HepG2 (cell line): ENCODE results near the gene LCN2. TPM values are rescaled to one million over a fixed set of nuclear protein-coding genes. Genes with fewer than 3 reads are reported as not detected.

Experiments
- CHD4 ChIP-seq: fragments of 200-600 bp; sonication (generic); IDR thresholded peaks from 2 replicates; pipeline ENCODE4 v1.7.0; 2017; ENCODE audit warnings: mild to moderate bottlenecking, low read length, borderline replicate concordance
- ETV5 ChIP-seq: IDR thresholded peaks from 2 replicates; pipeline ENCODE4 v1.6.1; 2018; ENCODE audit warnings: missing biosample characterization, missing genetic modification reagents, inconsistent platforms, borderline replicate concordance
- ETV6 ChIP-seq: sonication (generic); formaldehyde crosslinking; conservative IDR thresholded peaks from 2 replicates; pipeline ENCODE4 v1.4.0; 2020; ENCODE audit warnings: missing genetic modification reagents
- GABPB1 ChIP-seq: IDR thresholded peaks from 2 replicates; pipeline ENCODE4 v1.6.1; 2016; ENCODE audit warnings: mild to moderate bottlenecking, missing genetic modification reagents, moderate library complexity, missing compliant biosample characterization
- GATA4 ChIP-seq: sonication (generic); IDR thresholded peaks from 2 replicates; pipeline ENCODE4 v1.6.1; 2016; ENCODE audit warnings: antibody characterized with exemption, low read depth, borderline replicate concordance
- GTF2F1 ChIP-seq: fragments of 150-350 bp; IDR thresholded peaks from 2 replicates; pipeline ENCODE4 v1.6.1; 2014; ENCODE audit warnings: low read length
- IRF2 ChIP-seq: IDR thresholded peaks from 2 replicates; pipeline ENCODE4 v1.6.1; 2018; ENCODE audit warnings: missing genetic modification reagents, missing compliant biosample characterization
- KAT2B ChIP-seq: fragments of 150-350 bp; IDR thresholded peaks from 2 replicates; pipeline ENCODE4 v1.6.1; 2014; ENCODE audit warnings: low read depth, low read length, borderline replicate concordance
- KDM1A ChIP-seq: IDR thresholded peaks from 2 replicates; pipeline ENCODE4 v1.6.1; 2016; ENCODE audit warnings: missing compliant biosample characterization
- RAD51 ChIP-seq: fragments of 450-650 bp; IDR thresholded peaks from 2 replicates; pipeline ENCODE4 v1.6.1; 2016; ENCODE audit warnings: borderline replicate concordance
- SAP130 ChIP-seq: IDR thresholded peaks from 2 replicates; pipeline ENCODE4 v1.6.1; 2016; ENCODE audit warnings: low read depth
- SMC3 ChIP-seq: IDR thresholded peaks from 2 replicates; pipeline ENCODE4 v1.6.1; 2011; ENCODE audit warnings: low read length, improper control_type of control experiment
- SOX5 ChIP-seq: IDR thresholded peaks from 2 replicates; pipeline ENCODE4 v1.6.1; 2016; ENCODE audit warnings: borderline replicate concordance
- TBP ChIP-seq: sonication (generic); formaldehyde crosslinking; IDR thresholded peaks from 2 replicates; pipeline ENCODE4 v1.5.0; 2020; ENCODE audit warnings: missing genetic modification reagents
- TGIF2 ChIP-seq: IDR thresholded peaks from 2 replicates; pipeline ENCODE4 v1.6.1; 2016; ENCODE audit warnings: control low read depth, missing compliant biosample characterization
- TRIM24 ChIP-seq: sonication (generic); formaldehyde crosslinking; IDR thresholded peaks from 2 replicates; pipeline ENCODE4 v1.8.0; 2022; ENCODE audit warnings: mild to moderate bottlenecking, missing genetic modification reagents
- ZNF451 ChIP-seq: sonication (generic); formaldehyde crosslinking; IDR thresholded peaks from 2 replicates; pipeline ENCODE4 v1.5.0; 2020; ENCODE audit warnings: mild to moderate bottlenecking, missing genetic modification reagents
- ZNF569 ChIP-seq: sonication (generic); formaldehyde crosslinking; IDR thresholded peaks from 2 replicates; pipeline ENCODE4 v1.5.0; 2020; ENCODE audit warnings: mild to moderate bottlenecking, missing genetic modification reagents, moderate library complexity, borderline replicate concordance
- ZNF768 ChIP-seq: sonication (generic); formaldehyde crosslinking; IDR thresholded peaks from 2 replicates; pipeline ENCODE4 v1.4.0; 2020; ENCODE audit warnings: missing genetic modification reagents
- ZNF781 ChIP-seq: sonication (generic); formaldehyde crosslinking; IDR thresholded peaks from 2 replicates; pipeline ENCODE4 v1.5.1; 2020; ENCODE audit warnings: borderline replicate concordance, mild to moderate bottlenecking, missing genetic modification reagents; ENCODE audit errors: not compliant biosample characterization
- ZSCAN22 ChIP-seq: sonication (generic); formaldehyde crosslinking; IDR thresholded peaks from 2 replicates; pipeline ENCODE4 v1.4.0; 2020; ENCODE audit warnings: mild to moderate bottlenecking, missing genetic modification reagents
- polyA plus RNA-seq, 8 experiments: library from polyadenylated mRNA; depleted of rRNA in 3 of 8; stranded (reverse) in 7 of 8; unstranded in 1 of 8; fragments of >200 nt; fragmentation: Illumina TruSeq in 4 of 8; extraction: Trizol in 4 of 8; gene quantifications; 2 replicates each; pipeline versions ENCODE4 v1.2.1 to v1.2.3, GENCODE V29; 2011 to 2016; ENCODE audit warnings: low read depth in 4 of 8, missing spikeins in 1 of 8, mixed read lengths in 1 of 8; ENCODE audit not compliant: insufficient read depth in 1 of 8
- total RNA-seq, 5 experiments: library from RNA; depleted of rRNA; stranded (reverse); fragments of >200 nt; fragmentation: Illumina TruSeq; extraction: Trizol; gene quantifications; 2 replicates each; pipeline ENCODE4 v1.2.3, GENCODE V29; 2016; ENCODE audit warnings: low read depth in 1 of 5
- TF ChIP-seq, protein P1 (sequence below): IDR thresholded peaks from 2 replicates; pipeline ENCODE4 v1.6.1; 2016; ENCODE audit warnings: mild to moderate bottlenecking, missing biosample characterization, missing genetic modification reagents
- TF ChIP-seq, protein P2 (sequence below): fragments of 450-650 bp; IDR thresholded peaks from 2 replicates; pipeline ENCODE4 v1.6.1; 2017
- TF ChIP-seq, protein P3 (sequence below): sonication (generic); formaldehyde crosslinking; IDR thresholded peaks from 2 replicates; pipeline ENCODE4 v1.4.0; 2020; ENCODE audit warnings: missing genetic modification reagents, mild to moderate bottlenecking, borderline replicate concordance
- TF ChIP-seq, protein P4 (sequence below): sonication (generic); formaldehyde crosslinking; IDR thresholded peaks from 2 replicates; pipeline ENCODE4 v1.5.0; 2020; ENCODE audit warnings: missing genetic modification reagents
- TF ChIP-seq, protein P5 (sequence below): sonication (generic); formaldehyde crosslinking; IDR thresholded peaks from 2 replicates; pipeline ENCODE4 v1.4.0; 2020; ENCODE audit warnings: missing genetic modification reagents, borderline replicate concordance

LCN2 gene
- total and polyA plus RNA-seq, 2 of the 13 experiments (the other 11 are each of a cell fraction or from before 2014, with no cell fraction given): 0.38 to 1.4 TPM

DNA sequence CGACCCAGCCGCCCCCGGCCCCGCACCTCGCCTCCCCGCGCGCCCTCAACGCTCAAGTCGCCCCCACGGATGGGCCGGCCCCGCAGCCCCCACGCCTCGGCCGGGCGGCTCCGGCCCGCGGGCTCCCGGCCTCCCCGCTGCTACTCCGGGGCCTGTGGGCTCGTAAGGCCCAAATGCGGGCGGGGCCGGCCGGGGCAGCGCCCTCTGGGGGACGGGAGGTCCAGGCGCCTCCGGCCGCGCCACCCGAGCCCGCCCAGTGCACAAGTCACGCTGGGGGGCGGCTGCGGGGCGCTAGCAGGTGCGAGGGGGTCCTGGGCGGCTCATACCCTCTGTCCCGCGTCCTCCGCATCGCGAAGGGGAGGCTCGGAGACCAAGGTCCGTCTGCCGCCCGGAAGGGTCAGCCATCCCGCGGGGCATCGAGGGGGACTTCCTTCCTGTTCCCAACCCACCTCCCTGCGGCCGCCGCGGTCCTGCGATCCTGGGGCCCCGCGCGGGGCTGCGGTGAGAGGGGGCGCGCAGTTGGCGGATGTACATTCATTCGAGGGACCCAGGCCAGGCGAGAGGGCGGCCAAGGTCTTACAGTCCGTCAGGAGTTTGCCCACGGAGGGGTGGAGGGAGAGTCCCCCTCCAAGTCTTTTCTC is 42.3 kb downstream of the LCN2 start, which contains the start of gene CIZ1 (continued):
- no peak for TF ChIP-seq KDM1A (CRISPR knock-in tag)
- TF ChIP-seq, protein P1, sequence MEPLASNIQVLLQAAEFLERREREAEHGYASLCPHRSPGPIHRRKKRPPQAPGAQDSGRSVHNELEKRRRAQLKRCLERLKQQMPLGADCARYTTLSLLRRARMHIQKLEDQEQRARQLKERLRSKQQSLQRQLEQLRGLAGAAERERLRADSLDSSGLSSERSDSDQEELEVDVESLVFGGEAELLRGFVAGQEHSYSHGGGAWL (CRISPR knock-in tag): peak; percentile 24; the same call in 1 of the 2 replicates
- no peak; the same call in 1 of the 2 replicates for TF ChIP-seq IRF2 (CRISPR knock-in tag)
- TF ChIP-seq CHD4: no peak
- TF ChIP-seq ZNF451 (CRISPR knock-in tag): peak; percentile 79; the same call in 1 of the 2 replicates
- peak; percentile 74 for TF ChIP-seq SAP130 (CRISPR knock-in tag)
- peak; percentile 58 for TF ChIP-seq ZNF781
- no peak for TF ChIP-seq ZNF569 (CRISPR knock-in tag)
- no peak for TF ChIP-seq RAD51
- no peak for TF ChIP-seq SMC3
- TF ChIP-seq ZSCAN22 (CRISPR knock-in tag): no peak
- no peak for TF ChIP-seq GTF2F1
- no peak for TF ChIP-seq KAT2B
- peak; percentile 79 for TF ChIP-seq ETV5
- TF ChIP-seq, protein P2, sequence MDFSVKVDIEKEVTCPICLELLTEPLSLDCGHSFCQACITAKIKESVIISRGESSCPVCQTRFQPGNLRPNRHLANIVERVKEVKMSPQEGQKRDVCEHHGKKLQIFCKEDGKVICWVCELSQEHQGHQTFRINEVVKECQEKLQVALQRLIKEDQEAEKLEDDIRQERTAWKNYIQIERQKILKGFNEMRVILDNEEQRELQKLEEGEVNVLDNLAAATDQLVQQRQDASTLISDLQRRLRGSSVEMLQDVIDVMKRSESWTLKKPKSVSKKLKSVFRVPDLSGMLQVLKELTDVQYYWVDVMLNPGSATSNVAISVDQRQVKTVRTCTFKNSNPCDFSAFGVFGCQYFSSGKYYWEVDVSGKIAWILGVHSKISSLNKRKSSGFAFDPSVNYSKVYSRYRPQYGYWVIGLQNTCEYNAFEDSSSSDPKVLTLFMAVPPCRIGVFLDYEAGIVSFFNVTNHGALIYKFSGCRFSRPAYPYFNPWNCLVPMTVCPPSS: no peak
- TF ChIP-seq, protein P3, sequence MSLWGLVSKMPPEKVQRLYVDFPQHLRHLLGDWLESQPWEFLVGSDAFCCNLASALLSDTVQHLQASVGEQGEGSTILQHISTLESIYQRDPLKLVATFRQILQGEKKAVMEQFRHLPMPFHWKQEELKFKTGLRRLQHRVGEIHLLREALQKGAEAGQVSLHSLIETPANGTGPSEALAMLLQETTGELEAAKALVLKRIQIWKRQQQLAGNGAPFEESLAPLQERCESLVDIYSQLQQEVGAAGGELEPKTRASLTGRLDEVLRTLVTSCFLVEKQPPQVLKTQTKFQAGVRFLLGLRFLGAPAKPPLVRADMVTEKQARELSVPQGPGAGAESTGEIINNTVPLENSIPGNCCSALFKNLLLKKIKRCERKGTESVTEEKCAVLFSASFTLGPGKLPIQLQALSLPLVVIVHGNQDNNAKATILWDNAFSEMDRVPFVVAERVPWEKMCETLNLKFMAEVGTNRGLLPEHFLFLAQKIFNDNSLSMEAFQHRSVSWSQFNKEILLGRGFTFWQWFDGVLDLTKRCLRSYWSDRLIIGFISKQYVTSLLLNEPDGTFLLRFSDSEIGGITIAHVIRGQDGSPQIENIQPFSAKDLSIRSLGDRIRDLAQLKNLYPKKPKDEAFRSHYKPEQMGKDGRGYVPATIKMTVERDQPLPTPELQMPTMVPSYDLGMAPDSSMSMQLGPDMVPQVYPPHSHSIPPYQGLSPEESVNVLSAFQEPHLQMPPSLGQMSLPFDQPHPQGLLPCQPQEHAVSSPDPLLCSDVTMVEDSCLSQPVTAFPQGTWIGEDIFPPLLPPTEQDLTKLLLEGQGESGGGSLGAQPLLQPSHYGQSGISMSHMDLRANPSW: no peak
- peak; percentile 88 for TF ChIP-seq GABPB1 (CRISPR knock-in tag)
- TF ChIP-seq ZNF768 (CRISPR knock-in tag): 0 out of 2 replicates have a peak, but pooled peaks have one; percentile 32
- TF ChIP-seq, protein P4, sequence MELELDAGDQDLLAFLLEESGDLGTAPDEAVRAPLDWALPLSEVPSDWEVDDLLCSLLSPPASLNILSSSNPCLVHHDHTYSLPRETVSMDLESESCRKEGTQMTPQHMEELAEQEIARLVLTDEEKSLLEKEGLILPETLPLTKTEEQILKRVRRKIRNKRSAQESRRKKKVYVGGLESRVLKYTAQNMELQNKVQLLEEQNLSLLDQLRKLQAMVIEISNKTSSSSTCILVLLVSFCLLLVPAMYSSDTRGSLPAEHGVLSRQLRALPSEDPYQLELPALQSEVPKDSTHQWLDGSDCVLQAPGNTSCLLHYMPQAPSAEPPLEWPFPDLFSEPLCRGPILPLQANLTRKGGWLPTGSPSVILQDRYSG: peak; percentile 47; the same call in 1 of the 2 replicates
- 0 out of 2 replicates have a peak, but pooled peaks have one; percentile 22 for TF ChIP-seq SOX5 (CRISPR knock-in tag)
- no peak for TF ChIP-seq TRIM24 (CRISPR knock-in tag)
- TF ChIP-seq, protein P5, sequence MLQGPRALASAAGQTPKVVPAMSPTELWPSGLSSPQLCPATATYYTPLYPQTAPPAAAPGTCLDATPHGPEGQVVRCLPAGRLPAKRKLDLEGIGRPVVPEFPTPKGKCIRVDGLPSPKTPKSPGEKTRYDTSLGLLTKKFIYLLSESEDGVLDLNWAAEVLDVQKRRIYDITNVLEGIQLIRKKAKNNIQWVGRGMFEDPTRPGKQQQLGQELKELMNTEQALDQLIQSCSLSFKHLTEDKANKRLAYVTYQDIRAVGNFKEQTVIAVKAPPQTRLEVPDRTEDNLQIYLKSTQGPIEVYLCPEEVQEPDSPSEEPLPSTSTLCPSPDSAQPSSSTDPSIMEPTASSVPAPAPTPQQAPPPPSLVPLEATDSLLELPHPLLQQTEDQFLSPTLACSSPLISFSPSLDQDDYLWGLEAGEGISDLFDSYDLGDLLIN (CRISPR knock-in tag): peak; percentile 25; the same call in 1 of the 2 replicates
- TF ChIP-seq TBP (CRISPR knock-in tag): 0 out of 2 replicates have a peak, but pooled peaks have one; percentile 68
- TF ChIP-seq TGIF2: 0 out of 2 replicates have a peak, but pooled peaks have one; percentile 22
- TF ChIP-seq GATA4: no peak
- TF ChIP-seq ETV6 (CRISPR knock-in tag): no peak
